GM18499 (cell line): ENCODE data around the gene GLRB.
"Not testable (repeated sequence)": the region's sequence is repeated elsewhere in the genome, so short reads cannot be mapped to it uniquely, and the experiment has no call there.

Experiments used
- ATAC-seq: cut with Tn5 transposase; IDR thresholded peaks from one replicate; pipeline ENCODE4 v1.9.1; 2021; ENCODE audit warnings: moderate number of reproducible peaks; ENCODE audit not compliant: insufficient read depth, unreplicated experiment

GLRB gene

GRCh38 chr4:157121401-157121800, 45.5 kb downstream of the GLRB start:
- ATAC-seq, result no peak

- no peak for ATAC-seq
Observed at GRCh38 chr4:157127571-157127970, 51.6 kb downstream of the GLRB start.

DNA sequence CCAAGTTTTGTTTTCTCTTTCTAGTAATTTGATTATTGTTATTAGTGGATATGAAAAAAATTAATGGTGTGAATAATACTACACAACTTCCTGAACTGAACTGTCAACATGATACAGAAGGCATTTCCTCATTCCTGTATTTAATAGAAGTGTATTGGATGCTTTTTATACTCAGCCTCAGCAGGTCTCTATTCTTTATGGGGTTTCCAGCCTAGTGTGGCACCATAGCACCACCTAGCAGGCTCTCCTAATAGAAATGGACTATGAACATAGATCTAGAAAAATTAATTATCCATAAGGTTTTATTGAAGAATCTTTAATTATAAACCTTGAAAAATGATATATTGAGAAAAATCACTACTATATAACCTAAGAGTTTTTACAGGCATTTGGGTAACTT, 52.4 kb downstream of the GLRB start:
- no peak for ATAC-seq

DNA sequence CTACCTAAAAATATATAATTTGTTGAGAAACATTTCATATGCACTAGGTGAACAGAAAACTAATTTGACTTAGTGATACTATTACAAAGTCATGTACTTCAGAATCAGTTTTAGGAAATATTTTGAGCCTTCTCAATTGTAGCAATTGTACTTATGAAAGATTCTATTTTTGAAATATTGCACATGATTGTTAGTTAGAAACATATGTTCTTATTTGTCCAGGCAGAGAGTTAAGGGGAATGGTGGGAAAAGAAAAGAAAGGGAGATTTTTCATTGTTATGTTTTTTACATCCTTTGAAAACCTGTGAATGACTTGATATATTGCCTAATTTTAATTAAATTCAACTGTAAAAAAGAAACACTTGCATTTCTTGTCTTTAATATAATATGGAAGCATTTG, 66.0 kb downstream of the GLRB start:
- no peak for ATAC-seq

- no peak for ATAC-seq
Observed at GRCh38 chr4:157143369-157143768, 67.4 kb downstream of the GLRB start.

DNA sequence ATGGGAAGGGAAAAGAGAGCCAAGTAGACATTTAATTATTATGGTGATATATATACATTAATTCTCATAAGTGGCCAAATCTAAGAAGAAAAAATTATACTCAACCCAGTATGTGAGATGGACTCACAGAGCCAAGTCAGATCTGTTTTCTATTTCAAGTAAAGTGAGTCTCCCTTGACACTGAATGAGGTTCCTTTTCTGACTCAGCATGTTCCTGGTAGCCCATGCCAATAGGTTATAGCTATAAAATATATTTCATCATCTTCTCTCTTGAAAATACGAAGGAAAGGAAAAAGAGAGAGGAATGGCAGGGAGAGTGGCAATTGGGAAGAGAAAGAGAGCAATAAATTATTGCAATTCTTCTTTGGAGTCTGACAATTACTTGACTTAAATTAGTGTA, 75.8 kb downstream of the GLRB start:
- ATAC-seq, result no peak

GRCh38 chr4:157165935-157166610, 90.1 kb downstream of the GLRB start:
- no peak for ATAC-seq

DNA sequence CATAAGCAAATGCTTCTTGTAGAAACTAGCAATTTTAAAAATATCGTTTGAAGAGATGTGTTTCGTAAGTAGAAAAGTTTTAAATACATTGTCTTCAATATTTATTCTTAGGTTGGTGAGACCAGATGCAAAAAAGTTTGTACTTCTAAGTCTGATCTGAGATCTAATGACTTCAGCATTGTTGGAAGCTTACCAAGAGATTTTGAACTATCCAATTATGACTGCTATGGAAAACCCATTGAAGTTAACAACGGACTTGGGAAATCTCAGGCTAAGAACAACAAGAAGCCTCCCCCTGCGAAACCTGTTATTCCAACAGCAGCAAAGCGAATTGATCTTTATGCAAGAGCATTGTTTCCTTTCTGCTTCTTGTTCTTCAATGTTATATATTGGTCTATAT, 94.4 kb downstream of the GLRB start:
- ATAC-seq, result no peak

GRCh38 chr4:157172011-157172410, 96.1 kb downstream of the GLRB start:
- no peak for ATAC-seq

DNA sequence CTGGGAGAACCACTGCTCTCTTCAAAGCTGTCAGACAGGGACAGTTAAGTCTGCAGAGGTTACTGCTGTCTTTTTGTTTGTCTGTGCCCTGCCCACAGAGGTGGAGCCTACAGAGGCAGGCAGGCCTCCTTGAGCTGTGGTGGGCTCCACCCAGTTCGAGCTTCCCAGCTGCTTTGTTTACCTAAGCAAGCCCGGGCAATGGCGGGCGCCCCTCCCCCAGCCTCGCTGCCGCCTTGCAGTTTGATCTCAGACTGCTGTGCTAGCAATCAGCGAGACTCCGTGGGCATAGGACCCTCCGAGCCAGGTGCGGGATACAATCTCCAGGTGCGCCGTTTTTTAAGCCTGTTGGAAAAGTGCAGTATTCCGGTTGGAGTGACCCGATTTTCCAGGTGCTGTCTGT, 104.3 kb downstream of the GLRB start:
- ATAC-seq, result not testable (repeated sequence)

- no peak for ATAC-seq
Observed at GRCh38 chr4:157184300-157184699, 108.3 kb downstream of the GLRB start.

DNA sequence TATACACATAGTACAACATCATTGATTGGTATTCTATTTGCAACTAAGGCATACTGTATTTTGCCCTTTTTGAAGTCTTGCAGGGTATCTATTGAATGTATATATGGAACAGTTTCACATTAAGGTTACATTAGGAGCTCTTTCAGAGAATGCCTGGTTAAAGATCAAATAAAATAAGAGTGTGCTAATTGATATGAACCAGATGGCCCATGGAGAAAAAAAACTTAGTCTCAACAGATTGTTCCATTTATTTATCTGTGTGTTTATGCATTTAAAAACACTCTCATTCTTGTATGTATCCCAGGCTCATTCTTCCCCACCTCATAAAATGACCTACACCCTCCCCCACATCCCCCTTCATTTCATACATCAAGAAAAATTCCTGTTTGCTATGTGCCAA, 109.4 kb downstream of the GLRB start:
- no peak for ATAC-seq

- ATAC-seq, result no peak
Observed at GRCh38 chr4:157195374-157195773, 119.4 kb downstream of the GLRB start.

DNA sequence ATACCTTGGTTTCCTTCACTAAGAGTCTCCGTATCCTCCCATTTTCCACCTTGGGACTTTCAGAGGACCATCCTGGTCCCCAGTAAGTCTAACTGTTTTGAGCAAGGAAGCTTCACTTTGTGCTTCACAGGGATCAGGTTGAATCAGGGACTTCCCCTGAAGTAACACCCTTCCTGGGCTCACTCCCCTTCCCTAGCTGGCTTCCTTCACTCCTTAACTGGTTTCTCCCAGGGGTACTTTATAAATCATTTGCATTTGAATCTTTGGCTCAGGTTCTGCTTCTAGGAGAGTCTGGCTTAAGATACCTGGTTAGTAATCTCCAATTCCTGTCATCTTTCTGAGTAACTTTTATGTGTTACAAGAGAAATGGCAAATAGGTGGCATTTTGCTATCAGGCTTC, 120.1 kb downstream of the GLRB start:
- no peak for ATAC-seq

DNA sequence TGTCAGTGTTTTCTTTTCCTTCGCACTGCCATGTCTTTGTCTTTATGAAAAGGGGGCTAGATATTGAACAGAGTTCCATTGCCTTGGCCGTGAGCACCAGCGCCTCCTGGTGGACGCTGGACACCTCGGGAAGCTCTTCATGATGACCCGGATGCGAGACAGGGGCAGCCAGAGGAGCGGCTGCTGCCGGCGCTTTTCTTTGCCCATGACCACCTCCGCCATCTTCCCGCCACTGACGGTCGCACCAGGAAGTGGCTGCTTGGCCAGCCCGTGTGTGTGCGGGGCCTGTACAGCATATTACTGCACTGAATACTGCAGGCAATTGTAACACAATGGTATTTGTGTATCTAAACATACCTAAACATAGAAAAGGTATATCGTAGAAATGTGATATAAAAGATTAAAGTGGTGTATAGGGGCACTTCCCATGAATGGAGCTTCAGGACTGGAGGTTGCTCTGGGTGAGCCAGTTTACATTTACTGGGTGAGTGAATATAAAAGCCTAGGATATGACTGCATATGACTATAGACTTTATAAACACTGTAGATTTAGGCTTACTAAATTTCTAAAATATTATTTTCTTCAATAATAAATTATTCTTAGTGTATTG, 128.8 kb downstream of the GLRB start:
- no peak for ATAC-seq

DNA sequence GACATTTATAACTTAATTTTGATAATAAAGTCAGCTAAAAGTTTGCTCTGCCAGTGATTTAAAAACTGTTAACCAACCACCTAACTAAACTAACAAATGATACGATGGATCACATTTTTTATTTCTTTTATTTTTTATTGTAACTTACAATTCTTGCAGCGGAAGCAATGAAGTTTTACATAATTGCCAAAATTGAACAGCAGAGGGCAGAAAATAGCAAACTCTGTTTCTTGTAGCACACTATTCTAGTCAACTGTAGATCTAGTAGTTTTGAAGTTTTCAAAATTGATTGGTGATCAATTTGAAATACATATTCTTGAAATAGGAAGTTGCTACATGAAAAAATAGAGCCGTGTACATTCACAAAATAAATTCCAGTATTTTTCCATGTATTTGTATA, 141.8 kb downstream of the GLRB start:
- ATAC-seq, result no peak

DNA sequence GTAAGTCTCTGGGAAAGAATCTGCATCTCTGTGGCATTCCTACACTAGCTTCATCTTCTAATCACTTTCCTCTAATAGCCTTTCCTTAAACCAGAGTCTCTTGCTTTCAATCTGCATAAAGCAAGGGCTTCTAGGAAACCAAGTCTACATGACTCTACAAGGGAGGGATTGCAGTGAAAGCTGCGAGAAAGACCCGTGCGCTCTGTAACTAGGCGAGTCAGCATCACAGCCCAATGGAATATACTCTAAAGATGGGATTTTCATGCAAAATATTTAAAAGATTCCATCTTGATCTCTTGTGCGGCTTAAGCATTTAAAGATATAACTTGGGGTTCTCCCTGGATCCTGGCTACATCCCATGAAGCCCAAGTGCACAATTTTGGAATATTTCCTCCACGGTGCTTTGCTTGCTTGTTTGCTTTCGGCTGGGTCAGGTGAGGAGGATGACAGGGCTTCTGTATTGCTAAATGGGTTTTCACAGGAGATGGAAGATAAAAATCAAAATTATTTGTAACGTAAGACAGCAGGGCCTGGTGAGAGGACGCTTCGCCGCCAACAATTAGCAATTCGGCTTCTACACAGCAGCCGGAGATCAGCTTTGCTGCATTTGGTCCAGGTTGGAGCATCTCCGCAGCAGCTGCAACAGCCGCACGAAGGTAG, 143.9 kb downstream of the GLRB start:
- ATAC-seq, result no peak

DNA sequence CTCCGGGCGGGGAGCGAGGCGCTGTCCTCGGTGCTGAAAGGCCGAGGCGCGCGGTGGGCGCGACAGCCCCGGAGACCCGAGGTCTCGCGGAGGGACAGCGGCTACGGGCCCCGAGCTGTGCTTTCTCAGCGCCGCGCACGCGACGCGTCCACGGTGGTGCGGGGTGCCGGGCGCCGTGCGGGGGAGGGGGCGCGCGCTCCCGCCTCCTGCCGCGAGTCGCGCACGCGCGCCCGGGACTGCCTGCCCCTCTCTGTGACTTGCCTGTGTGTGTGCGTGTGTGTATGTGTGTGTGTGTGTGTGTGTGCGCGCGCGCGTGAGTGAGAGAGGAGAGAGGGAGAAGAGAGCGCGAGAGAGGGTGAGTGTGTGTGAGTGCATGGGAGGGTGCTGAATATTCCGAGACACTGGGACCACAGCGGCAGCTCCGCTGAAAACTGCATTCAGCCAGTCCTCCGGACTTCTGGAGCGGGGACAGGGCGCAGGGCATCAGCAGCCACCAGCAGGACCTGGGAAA, 144.5 kb downstream of the GLRB start, which contains the start of gene GRIA2:
Gene GRIA2 (plus strand): TSS at position 358 of the 511 bp plus-strand sequence. CDS start 315 bp downstream, outside the sequence.
- no peak for ATAC-seq

- ATAC-seq, result no peak
Observed at GRCh38 chr4:157221426-157221894, 145.5 kb downstream of the GLRB start.
